Measurements from ENCODE around the gene POLA2.

Gene POLA2

GRCh38 chr11:65288706-65289536 lies 27.2 kb downstream of the POLA2 start:
- DNase-seq, result peak in 1 of 2 experiments; percentile 21

GRCh38 chr11:65290448-65291165 lies 28.8 kb downstream of the POLA2 start:
- no peak for DNase-seq

- DNase-seq, result no peak
Observed at GRCh38 chr11:65291613-65292012, 29.9 kb downstream of the POLA2 start.

GRCh38 chr11:65292890-65293289 lies 31.1 kb downstream of the POLA2 start:
- DNase-seq, result no peak

- DNase-seq, result no peak
Observed at GRCh38 chr11:65293909-65294381, 32.2 kb downstream of the POLA2 start.

GRCh38 chr11:65295001-65295400 lies 33.2 kb downstream of the POLA2 start:
- DNase-seq, result no peak

GRCh38 chr11:65295571-65296341 lies 34.0 kb downstream of the POLA2 start:
- DNase-seq, result no peak

GRCh38 chr11:65297026-65297672 lies 35.4 kb downstream of the POLA2 start:
- no peak for DNase-seq

- DNase-seq, result no peak
Observed at GRCh38 chr11:65298131-65298535, 36.4 kb downstream of the POLA2 start.

GRCh38 chr11:65298655-65299179 lies 37.0 kb downstream of the POLA2 start:
- DNase-seq, result no peak

- no peak for DNase-seq
Observed at GRCh38 chr11:65300621-65301275, 39.0 kb downstream of the POLA2 start.

- DNase-seq, result no peak
Observed at GRCh38 chr11:65301491-65302329, 39.9 kb downstream of the POLA2 start.

- no peak for DNase-seq
Observed at GRCh38 chr11:65303555-65303954, 41.8 kb downstream of the POLA2 start.

- no peak for DNase-seq
Observed at GRCh38 chr11:65304110-65304509, 42.3 kb downstream of the POLA2 start.

- DNase-seq, result no peak
Observed at GRCh38 chr11:65304613-65305012, 42.9 kb downstream of the POLA2 start.

GRCh38 chr11:65305501-65306268 lies 43.9 kb downstream of the POLA2 start:
- DNase-seq, result no peak

GRCh38 chr11:65307298-65308229 lies 45.8 kb downstream of the POLA2 start:
- DNase-seq, result no peak

- DNase-seq, result no peak
Observed at GRCh38 chr11:65308281-65308891, 46.6 kb downstream of the POLA2 start.

- no peak for DNase-seq
Observed at GRCh38 chr11:65309006-65309405, 47.2 kb downstream of the POLA2 start.

Data from SHP77 (cell line).